Breast epithelium (tissue), 4 donors: Measurements from ENCODE around the gene TMEM253. TPM values are rescaled to one million over a fixed set of nuclear protein-coding genes. Genes with fewer than 3 reads are reported as not detected.
A peak's percentile ranks its signal among the peaks of the same experiment; 100 is the strongest.

Experiments used
- DNase-seq, 2 donors: peaks; one replicate each; pipeline ENCODE4 v3.0.0-alpha.2; 2019; ENCODE audit warnings: low spot score in 2 of 2
- H3K27ac ChIP-seq, 2 donors: fragments of 200-600 bp; sonication (generic) in 1 of 2; one replicate each; pipeline ENCODE4 v1.5.1; 2016 to 2019; ENCODE audit warnings: mild to moderate bottlenecking in 1 of 2
- H3K27me3 ChIP-seq, 2 donors: fragments of 200-600 bp; sonication (generic) in 1 of 2; one replicate each; pipeline versions ENCODE4 v1.5.1 to v1.6.0; 2017 to 2019; ENCODE audit warnings: control low read depth in 1 of 2, mild to moderate bottlenecking in 1 of 2
- H3K36me3 ChIP-seq: fragments of 200-600 bp; one replicate; pipeline ENCODE4 v1.5.1; 2019
- H3K4me1 ChIP-seq, 2 donors: fragments of 200-600 bp; sonication (generic); one replicate each; pipeline ENCODE4 v1.5.1; 2016 to 2019; ENCODE audit warnings: control low read depth in 1 of 2
- H3K4me3 ChIP-seq, 3 donors: fragments of 200-600 bp; sonication (generic); 1 replicate in 2 of 3; 2 replicates in 1 of 3; pipeline ENCODE4 v1.5.1; 2016 to 2019; ENCODE audit warnings: mild to moderate bottlenecking in 3 of 3, moderate library complexity in 2 of 3
- H3K9me3 ChIP-seq, 2 donors: fragments of 200-600 bp; sonication (generic) in 1 of 2; one replicate each; pipeline ENCODE4 v1.5.1; 2016 to 2019; ENCODE audit warnings: control low read depth in 1 of 2
- CTCF ChIP-seq, 3 donors: fragments of 450-650 bp; IDR thresholded peaks; one replicate each; pipeline ENCODE4 v1.5.1; 2016 to 2017; ENCODE audit warnings: antibody characterized with exemption in 3 of 3, mild to moderate bottlenecking in 3 of 3, moderate library complexity in 3 of 3
- POLR2A ChIP-seq: fragments of 450-650 bp; IDR thresholded peaks from one replicate; pipeline ENCODE4 v1.6.1; 2016; ENCODE audit warnings: antibody characterized with exemption, mild to moderate bottlenecking, moderate library complexity
- POLR2AphosphoS5 ChIP-seq, 3 donors: sonication (generic); formaldehyde crosslinking; IDR thresholded peaks; one replicate each; pipeline ENCODE4 v1.6.1; 2017; ENCODE audit warnings: antibody characterized with exemption in 3 of 3
- intact Hi-C: fragments of 100-400 bp; cut with DNase I; formaldehyde crosslinking; loops from one replicate; pipeline ENCODE4 v1.15.1; 2023; ENCODE audit warnings: low total_unique reads
- total RNA-seq, 3 donors: library from RNA; depleted of rRNA; stranded (reverse); fragments of >200 nt; gene quantifications; one replicate each; pipeline ENCODE4 v1.1.0, GENCODE V29; 2016

TMEM253 gene
- total RNA-seq, 3 donors from 2014 or later: 0.44 to 1.3 (median 0.98) TPM

DNA sequence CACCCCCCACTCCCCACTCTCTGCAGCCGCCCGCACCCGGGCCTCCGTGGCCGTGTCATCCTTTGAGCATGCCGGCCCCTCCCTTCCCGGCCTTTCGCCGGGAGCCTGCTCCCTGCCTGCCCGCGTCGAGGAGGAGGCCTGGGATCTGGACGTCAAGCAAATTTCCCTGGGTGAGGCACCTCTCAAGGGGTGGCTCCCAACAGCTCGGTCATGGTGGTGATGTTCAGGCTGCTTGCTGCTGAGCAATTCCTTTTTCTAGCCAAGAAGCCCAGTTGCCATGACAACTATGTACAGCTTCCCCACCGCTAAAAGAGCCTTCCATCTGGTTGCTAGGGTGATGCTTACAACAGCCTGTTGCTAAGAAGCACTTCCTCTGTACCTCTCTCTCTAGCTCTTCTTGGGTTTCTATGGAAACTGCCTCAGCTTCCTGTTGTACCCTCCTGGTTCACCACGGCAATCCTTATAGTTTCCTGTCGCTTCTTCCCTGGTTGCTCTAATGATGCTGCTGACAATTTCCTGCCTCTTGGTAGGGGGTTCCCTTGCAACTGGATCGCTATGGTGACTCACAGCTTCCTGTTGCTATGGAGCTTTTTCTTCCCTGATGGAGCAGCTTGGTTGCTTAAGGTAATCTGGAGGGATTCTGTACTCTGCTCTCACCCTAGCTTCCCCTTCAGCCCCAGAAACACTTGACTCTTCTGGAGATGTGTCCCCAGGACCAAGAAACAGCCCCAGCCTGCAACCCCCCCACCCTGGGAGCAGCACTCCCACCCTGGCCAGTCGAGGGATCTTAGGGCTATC lies 13.4 kb upstream of the TMEM253 start:
- H3K36me3 ChIP-seq: peaks cover 5% of the 10 kb centered on the region

GRCh38 chr14:21088687-21089086 lies 12.2 kb upstream of the TMEM253 start:
- intact Hi-C loops: no loop called here
- peaks cover 5% of the 10 kb centered on the region for H3K36me3 ChIP-seq
- no peak overlapping the region for H3K4me3 ChIP-seq
- no peaks in the 10 kb centered on the region for H3K4me1 ChIP-seq
- H3K27ac ChIP-seq: no peak overlapping the region
- TF ChIP-seq POLR2A (no peak), CTCF (IDR thresholded peaks at IDR 0.05) (no peak), POLR2AphosphoS5 (IDR thresholded peaks at IDR 0.05) (no peak)
- H3K27me3 ChIP-seq: no peaks in the 10 kb centered on the region
- no peak for DNase-seq
- no peaks in the 10 kb centered on the region for H3K9me3 ChIP-seq

More for the DNA sequence above, 13.4 kb upstream of the TMEM253 start:
- no peak for DNase-seq
- H3K9me3 ChIP-seq: no peaks in the 10 kb centered on the region
- TF ChIP-seq POLR2AphosphoS5 (IDR thresholded peaks at IDR 0.05) (no peak), POLR2A (no peak), CTCF (IDR thresholded peaks at IDR 0.05) (no peak)
- no peak overlapping the region for H3K4me3 ChIP-seq
- H3K27me3 ChIP-seq: no peaks in the 10 kb centered on the region
- H3K27ac ChIP-seq: peak overlapping the region in 1 of 2 donors; percentile 62
- H3K4me1 ChIP-seq: no peaks in the 10 kb centered on the region
- intact Hi-C loops: no loop called here

DNA sequence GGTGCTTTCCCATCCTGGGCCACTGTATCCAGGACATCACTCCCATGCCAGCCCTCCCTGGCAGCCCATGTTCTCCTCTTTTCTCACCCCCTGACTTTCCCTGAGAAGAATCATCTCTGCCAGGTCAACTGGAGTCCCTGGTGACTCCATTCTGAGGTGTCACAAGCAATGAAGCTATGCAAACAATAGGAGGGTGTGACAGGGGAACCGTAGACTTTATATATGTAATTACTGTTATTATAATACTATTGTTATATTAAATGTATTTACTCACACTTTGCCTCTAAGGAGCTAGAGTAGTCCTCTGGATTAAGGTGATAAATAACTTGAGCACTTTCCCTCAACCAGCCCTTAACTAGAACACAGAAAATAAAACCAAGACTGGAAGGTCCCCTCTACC lies 11.6 kb upstream of the TMEM253 start:
- no peaks in the 10 kb centered on the region for H3K4me1 ChIP-seq
- peak overlapping the region; percentile 21 to 25 for H3K27ac ChIP-seq
- no peak overlapping the region for H3K4me3 ChIP-seq
- TF ChIP-seq POLR2AphosphoS5 (IDR thresholded peaks at IDR 0.05) (no peak), CTCF (IDR thresholded peaks at IDR 0.05) (no peak), POLR2A (no peak)
- no peak for DNase-seq
- no peaks in the 10 kb centered on the region for H3K9me3 ChIP-seq
- H3K27me3 ChIP-seq: no peaks in the 10 kb centered on the region
- peaks cover 5% of the 10 kb centered on the region for H3K36me3 ChIP-seq
- intact Hi-C loops: no loop called here

- Histone ChIP-seq H3K27me3 (no peaks in the 10 kb centered on the region), H3K4me3 (no peak overlapping the region), H3K4me1 (no peaks in the 10 kb centered on the region), H3K27ac (peak overlapping the region; percentile 21 to 25), H3K36me3 (peaks cover 5% of the 10 kb centered on the region), H3K9me3 (no peaks in the 10 kb centered on the region)
- DNase-seq: no peak
- no peak for TF ChIP-seq POLR2A
- no peak for TF ChIP-seq CTCF (IDR thresholded peaks at IDR 0.05)
- no peak for TF ChIP-seq POLR2AphosphoS5 (IDR thresholded peaks at IDR 0.05)
- intact Hi-C loops: loop anchor here (5.0 kb wide), 1 partner anchor 73 kb away; no protein-coding TSS in a partner anchor
Observed at GRCh38 chr14:21089877-21090193, 11.0 kb upstream of the TMEM253 start.

DNA sequence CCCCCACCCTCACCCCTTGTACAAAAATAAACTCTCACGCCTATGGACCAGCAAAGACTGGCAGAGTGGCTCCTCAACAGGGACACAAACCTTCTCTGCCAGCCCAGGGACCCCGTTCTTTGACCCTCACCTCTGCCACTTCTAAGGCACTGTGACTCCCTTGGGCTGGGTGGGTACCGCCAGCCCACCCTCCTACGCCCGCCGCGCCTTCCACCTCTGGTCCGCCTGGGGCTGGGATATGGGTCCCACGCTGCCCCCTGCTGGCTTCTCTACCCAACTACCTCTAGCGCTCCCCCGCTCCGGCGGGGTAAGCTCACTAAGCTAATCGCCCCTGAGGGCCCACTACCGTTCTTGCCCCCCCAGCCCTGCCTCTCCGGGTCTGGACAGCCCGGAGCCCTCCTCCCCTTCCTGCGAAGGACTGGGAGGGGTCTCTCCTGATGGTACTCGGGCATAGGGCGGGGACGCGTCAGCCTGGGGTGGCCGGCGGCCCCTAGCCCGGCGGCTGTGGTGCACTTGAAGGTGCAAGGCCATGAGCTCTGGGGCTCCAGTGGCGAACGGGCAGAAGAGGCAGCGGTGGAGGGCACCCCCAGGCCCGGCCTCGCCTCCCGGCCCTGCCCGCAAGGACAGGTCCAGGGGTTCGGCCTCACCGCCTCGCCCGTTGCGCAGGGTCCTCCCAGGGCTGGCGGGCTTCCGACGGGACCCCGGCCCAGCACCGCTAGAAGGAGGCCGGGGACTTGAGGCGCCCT lies 10.5 kb upstream of the TMEM253 start:
- Histone ChIP-seq H3K4me1 (no peaks in the 10 kb centered on the region), H3K27me3 (no peaks in the 10 kb centered on the region), H3K4me3 (no peak overlapping the region), H3K36me3 (peaks cover 5% of the 10 kb centered on the region), H3K9me3 (no peaks in the 10 kb centered on the region), H3K27ac (peak overlapping the region; percentile 12 to 25)
- intact Hi-C loops: loop anchor here (5.0 kb wide), 1 partner anchor 73 kb away; no protein-coding TSS in a partner anchor
- no peak for DNase-seq
- no peak for TF ChIP-seq POLR2A
- TF ChIP-seq CTCF (IDR thresholded peaks at IDR 0.05): peak in 2 of 3 donors; percentile 37 to 44
- no peak for TF ChIP-seq POLR2AphosphoS5 (IDR thresholded peaks at IDR 0.05)
